ENCODE results near the gene RFESD. TPM values are rescaled to one million over a fixed set of nuclear protein-coding genes. Genes with fewer than 3 reads are reported as not detected.
"Not testable (repeated sequence)": the region's sequence is repeated elsewhere in the genome, so short reads cannot be mapped to it uniquely, and the experiment has no call there.

RFESD gene
- total RNA-seq, 4 donors from 2014 or later, result 0.88 to 1.6 (median 1.2) TPM

- no peak for TF ChIP-seq CTCF (IDR thresholded peaks at IDR 0.05)
- ATAC-seq (ENCODE audit: low FRiP score) (no peak), DNase-seq (ENCODE audit: low spot score) (no peak)
Observed at GRCh38 chr5:95638632-95639031, 7.9 kb upstream of the RFESD start.

- TF ChIP-seq CTCF (IDR thresholded peaks at IDR 0.05), result no peak
- no peak for ATAC-seq (ENCODE audit: low FRiP score)
- DNase-seq (ENCODE audit: low spot score), result no peak
Observed at GRCh38 chr5:95641741-95642220, 4.8 kb upstream of the RFESD start.

GRCh38 chr5:95643152-95643551 is 3.4 kb upstream of the RFESD start:
- ATAC-seq (ENCODE audit: low FRiP score), result no peak

GRCh38 chr5:95644351-95645042 is 2.1 kb upstream of the RFESD start:
- ATAC-seq (ENCODE audit: low FRiP score), result no peak
- peak in 1 of 3 donors; percentile 28 for TF ChIP-seq CTCF (IDR thresholded peaks at IDR 0.05)
- DNase-seq (ENCODE audit: low spot score), result no peak

More at GRCh38 chr5:95643152-95643551, 3.4 kb upstream of the RFESD start:
- no peak for TF ChIP-seq CTCF (IDR thresholded peaks at IDR 0.05)
- DNase-seq (ENCODE audit: low spot score), result no peak

GRCh38 chr5:95646226-95646568 is 380 bp upstream of the RFESD start:
- DNase-seq (ENCODE audit: low spot score); ATAC-seq (ENCODE audit: low FRiP score): not testable (repeated sequence)

- no peak for DNase-seq (ENCODE audit: low spot score)
- no peak for TF ChIP-seq CTCF (IDR thresholded peaks at IDR 0.05)
- ATAC-seq (ENCODE audit: low FRiP score), result no peak
Observed at GRCh38 chr5:95647886-95648860, 1.6 kb downstream of the RFESD start.

GRCh38 chr5:95649274-95649673 is 2.7 kb downstream of the RFESD start:
- no peak for ATAC-seq (ENCODE audit: low FRiP score)
- TF ChIP-seq CTCF (IDR thresholded peaks at IDR 0.05), result no peak
- no peak for DNase-seq (ENCODE audit: low spot score)
